Aorta (tissue), 5 donors: ENCODE data around the gene AMER3. TPM values are rescaled to one million over a fixed set of nuclear protein-coding genes. Genes with fewer than 3 reads are reported as not detected.
A peak's percentile ranks its signal among the peaks of the same experiment; 100 is the strongest.
"Not testable (repeated sequence)": the region's sequence is repeated elsewhere in the genome, so short reads cannot be mapped to it uniquely, and the experiment has no call there.

Experiments
- ATAC-seq: fragments of 200-7000 bp; cut with Tn5 transposase; one replicate; pipeline ENCODE4 v1.9.1; 2022; ENCODE audit warnings: moderate library complexity; ENCODE audit not compliant: low FRiP score
- DNase-seq, 2 donors: peaks; one replicate each; pipeline ENCODE4 v3.0.0-alpha.2; 2020
- H3K27ac ChIP-seq, 2 donors: one replicate each; pipeline ENCODE4 v1.5.1; 2013; ENCODE audit warnings: low read length in 2 of 2, mild to moderate bottlenecking in 2 of 2, moderate library complexity in 2 of 2, control low read depth in 1 of 2, inconsistent platforms in 1 of 2, low read depth in 1 of 2
- H3K27me3 ChIP-seq, 2 donors: one replicate each; pipeline ENCODE4 v1.6.1; 2013; ENCODE audit warnings: control low read depth in 1 of 2, low read length in 1 of 2, mild to moderate bottlenecking in 1 of 2, moderate library complexity in 1 of 2; ENCODE audit not compliant: insufficient read depth in 2 of 2, control insufficient read depth in 1 of 2
- H3K36me3 ChIP-seq, 2 donors: one replicate each; pipeline ENCODE4 v1.6.1; 2013; ENCODE audit warnings: control low read depth in 1 of 2, low read length in 1 of 2, mild to moderate bottlenecking in 1 of 2; ENCODE audit not compliant: insufficient read depth in 2 of 2, control insufficient read depth in 1 of 2
- H3K4me1 ChIP-seq, 2 donors: one replicate each; pipeline ENCODE4 v1.6.1; 2013; ENCODE audit warnings: low read length in 2 of 2, control low read depth in 1 of 2, mild to moderate bottlenecking in 1 of 2, moderate library complexity in 1 of 2; ENCODE audit not compliant: insufficient read depth in 2 of 2, control insufficient read depth in 1 of 2
- H3K4me3 ChIP-seq, 2 donors: one replicate each; pipeline ENCODE4 v1.5.1; 2013; ENCODE audit warnings: low read length in 2 of 2, control low read depth in 1 of 2, mild to moderate bottlenecking in 1 of 2
- H3K9me3 ChIP-seq: one replicate; pipeline ENCODE4 v1.6.1; 2013; ENCODE audit warnings: mild to moderate bottlenecking, low read length; ENCODE audit not compliant: control insufficient read depth
- WGBS, 2 donors: extraction: QIAGEN DNeasy Blood & Tissue Kit; methylation state at CpG; one replicate each; pipeline ENCODE4 v1.1.7; 2013; 5-methylcytosine and 5-hydroxymethylcytosine counted together
- intact Hi-C, 2 donors: fragments of 100-400 bp; cut with DNase I; formaldehyde crosslinking; loops; one replicate each; pipeline versions ENCODE4 v1.14.2 to v1.15.0; 2022
- polyA plus RNA-seq, 2 donors: library from polyadenylated mRNA; stranded (reverse); fragments of 200-250 nt; gene quantifications; one replicate each; pipeline ENCODE4 v1.2.3, GENCODE V29; 2013
- total RNA-seq, 2 donors: library from RNA; stranded (reverse); fragmentation: NEBNext Ultra II Directional; extraction: Animal tissue kit (Norgen Biotek cat#: 25700); gene quantifications; one replicate each; pipeline ENCODE4 v1.2.1, GENCODE V29; 2021
- donor health status: healthy with polysubstance abuse.
- donor health status: Bipolar disorder and iron deficiency.
- donor health status: DM: no; HTN: no; CAD: no.
- donor health status: DM: no; HTN: no; CAD: no.
- donor health status: DM: yes; HTN: yes; CAD: no.

The AMER3 gene
- total and polyA plus RNA-seq, 4 donors = not detected

DNA sequence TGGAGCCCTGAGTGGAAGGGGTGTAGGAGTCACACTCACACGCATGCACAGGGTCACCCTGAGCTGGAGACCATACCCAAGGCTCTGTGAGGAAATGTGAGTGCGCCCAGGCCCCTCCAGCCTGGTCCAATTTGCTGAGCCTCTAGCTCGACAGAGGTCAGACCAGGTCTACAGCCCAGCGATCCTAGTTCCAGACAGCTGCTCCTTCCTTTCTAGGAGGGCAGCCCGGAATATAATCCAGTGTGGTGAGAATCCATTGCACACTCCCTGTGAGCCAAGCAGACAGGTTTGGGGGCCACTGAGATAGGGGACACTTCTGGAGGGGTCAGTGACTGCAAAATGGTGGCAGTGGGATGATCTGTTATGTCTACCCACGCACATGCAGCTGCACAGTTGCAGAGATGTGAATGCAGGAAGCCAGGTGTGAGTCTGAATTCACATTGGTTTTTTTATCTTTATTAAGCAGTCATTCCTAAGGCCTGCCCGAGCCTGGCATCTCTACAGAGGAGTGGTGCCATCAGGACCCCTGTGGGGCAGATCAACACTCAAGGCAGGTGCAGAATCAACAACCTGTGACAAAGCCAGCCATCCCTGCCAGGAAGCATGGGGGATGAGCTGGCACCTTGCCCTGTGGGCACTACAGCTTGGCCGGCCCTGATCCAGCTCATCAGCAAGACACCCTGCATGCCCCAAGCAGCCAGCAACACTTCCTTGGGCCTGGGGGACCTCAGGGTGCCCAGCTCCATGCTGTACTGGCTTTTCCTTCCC, 26.6 kb upstream of the AMER3 start, which contains the start of gene GPR148:
Gene GPR148 (plus strand): TSS at position 522 of the 768 bp plus-strand sequence. CDS start 82 bp downstream, at position 604.
- no peaks in the 10 kb centered on the region for H3K36me3 ChIP-seq
- 68 to 72% methylated on average over 8 of the region's 8 CpGs for WGBS, 2 donors
- ATAC-seq (peak; percentile 15), DNase-seq (no peak)
- no peaks in the 10 kb centered on the region for H3K9me3 ChIP-seq
- no peak within 1 kb of the TSS for H3K4me3 ChIP-seq
- H3K4me1 ChIP-seq = no peaks in the 10 kb centered on the region
- intact Hi-C loops = no loop called here
- peak within 1 kb of the TSS in 1 of 2 donors; percentile 71 for H3K27ac ChIP-seq
- no peaks in the 10 kb centered on the region for H3K27me3 ChIP-seq

DNA sequence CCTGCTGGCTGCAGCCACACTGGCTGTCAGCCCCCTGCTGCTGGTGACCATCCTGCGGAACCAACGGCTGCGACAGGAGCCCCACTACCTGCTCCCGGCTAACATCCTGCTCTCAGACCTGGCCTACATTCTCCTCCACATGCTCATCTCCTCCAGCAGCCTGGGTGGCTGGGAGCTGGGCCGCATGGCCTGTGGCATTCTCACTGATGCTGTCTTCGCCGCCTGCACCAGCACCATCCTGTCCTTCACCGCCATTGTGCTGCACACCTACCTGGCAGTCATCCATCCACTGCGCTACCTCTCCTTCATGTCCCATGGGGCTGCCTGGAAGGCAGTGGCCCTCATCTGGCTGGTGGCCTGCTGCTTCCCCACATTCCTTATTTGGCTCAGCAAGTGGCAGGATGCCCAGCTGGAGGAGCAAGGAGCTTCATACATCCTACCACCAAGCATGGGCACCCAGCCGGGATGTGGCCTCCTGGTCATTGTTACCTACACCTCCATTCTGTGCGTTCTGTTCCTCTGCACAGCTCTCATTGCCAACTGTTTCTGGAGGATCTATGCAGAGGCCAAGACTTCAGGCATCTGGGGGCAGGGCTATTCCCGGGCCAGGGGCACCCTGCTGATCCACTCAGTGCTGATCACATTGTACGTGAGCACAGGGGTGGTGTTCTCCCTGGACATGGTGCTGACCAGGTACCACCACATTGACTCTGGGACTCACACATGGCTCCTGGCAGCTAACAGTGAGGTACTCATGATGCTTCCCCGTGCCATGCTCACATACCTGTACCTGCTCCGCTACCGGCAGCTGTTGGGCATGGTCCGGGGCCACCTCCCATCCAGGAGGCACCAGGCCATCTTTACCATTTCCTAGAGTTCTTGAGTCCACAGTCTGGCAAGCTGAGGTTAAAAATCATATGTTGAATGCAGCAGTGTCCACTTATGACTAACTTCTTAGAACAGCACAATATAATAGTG, 25.7 kb upstream of the AMER3 start:
- Histone ChIP-seq H3K4me1 (no peaks in the 10 kb centered on the region), H3K9me3 (no peaks in the 10 kb centered on the region), H3K27ac (no peak overlapping the region), H3K36me3 (no peaks in the 10 kb centered on the region), H3K4me3 (no peak overlapping the region), H3K27me3 (no peaks in the 10 kb centered on the region)
- intact Hi-C loops = no loop called here
- WGBS, 2 donors = 84 to 87% methylated on average over 17 of the region's 17 CpGs
- no peak for DNase-seq
- no peak for ATAC-seq

GRCh38 chr2:130732257-130732656, 23.1 kb upstream of the AMER3 start:
- ATAC-seq, H3K4me3 ChIP-seq, intact Hi-C loops, DNase-seq, H3K27me3 ChIP-seq, H3K36me3 ChIP-seq, H3K27ac ChIP-seq, H3K4me1 ChIP-seq, H3K9me3 ChIP-seq: not testable (repeated sequence)
- 90% methylated on average over 11 of the region's 11 CpGs for WGBS, 2 donors

DNA sequence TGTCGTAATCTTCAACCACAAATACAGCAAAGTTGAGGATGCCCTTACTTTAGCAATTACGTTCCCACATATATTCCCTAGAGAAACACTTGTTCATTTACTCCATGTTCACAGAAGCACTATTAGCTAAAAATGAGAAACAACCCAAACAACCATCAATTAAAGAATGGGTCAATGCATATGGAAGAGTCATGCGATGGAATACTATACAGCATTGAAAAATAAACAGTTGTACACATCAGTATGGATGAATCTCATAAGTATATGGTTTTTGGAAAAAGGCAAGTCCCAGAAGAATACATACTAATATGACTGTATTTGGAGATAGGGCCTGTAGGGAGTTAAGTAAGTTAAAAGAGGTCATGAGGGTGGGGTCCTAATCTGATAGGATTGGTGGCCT, 20.1 kb upstream of the AMER3 start:
- Histone ChIP-seq H3K4me3 (no peak overlapping the region), H3K9me3 (peaks cover 2% of the 10 kb centered on the region), H3K27me3 (peaks cover 0 to 2% of the 10 kb centered on the region in 2 donors), H3K36me3 (no peaks in the 10 kb centered on the region), H3K4me1 (no peaks in the 10 kb centered on the region), H3K27ac (no peak overlapping the region)
- ATAC-seq = no peak
- no peak for DNase-seq
- 93 to 96% methylated on average over 3 of the region's 3 CpGs for WGBS, 2 donors
- intact Hi-C loops = no loop called here

DNA sequence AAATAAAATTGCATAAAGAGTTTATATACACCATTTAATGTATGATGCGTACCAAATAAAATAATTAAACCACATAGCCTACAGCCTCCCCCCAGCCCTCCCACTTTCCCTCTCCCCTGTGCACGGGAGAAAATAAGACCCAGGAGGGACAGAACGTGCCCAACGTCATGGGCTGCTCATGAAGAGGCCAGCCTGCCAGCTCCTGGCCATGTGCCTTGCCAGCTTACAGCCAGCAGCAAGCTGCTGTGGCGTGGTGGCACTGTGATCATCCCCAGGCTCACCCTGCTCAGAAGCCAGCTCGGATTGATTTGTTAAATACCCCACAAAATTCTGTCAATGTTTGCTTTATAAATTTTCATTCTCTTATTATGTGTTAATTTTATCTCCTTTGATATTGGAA, 18.9 kb upstream of the AMER3 start:
- H3K36me3 ChIP-seq = no peaks in the 10 kb centered on the region
- H3K27me3 ChIP-seq = peaks cover 0 to 2% of the 10 kb centered on the region in 2 donors
- H3K27ac ChIP-seq = no peak overlapping the region
- DNase-seq (no peak), ATAC-seq (no peak)
- 48 to 58% methylated on average over 6 of the region's 6 CpGs for WGBS, 2 donors
- no peak overlapping the region for H3K4me3 ChIP-seq
- intact Hi-C loops = no loop called here
- H3K9me3 ChIP-seq = peaks cover 2% of the 10 kb centered on the region
- H3K4me1 ChIP-seq = no peaks in the 10 kb centered on the region

GRCh38 chr2:130737592-130737991, 17.7 kb upstream of the AMER3 start:
- WGBS, 2 donors = 89 to 91% methylated on average over 14 of the region's 14 CpGs
- ATAC-seq = no peak
- Histone ChIP-seq H3K36me3 (no peaks in the 10 kb centered on the region), H3K27ac (no peak overlapping the region), H3K4me1 (no peaks in the 10 kb centered on the region), H3K4me3 (no peak overlapping the region), H3K27me3 (peaks cover 0 to 2% of the 10 kb centered on the region in 2 donors), H3K9me3 (peaks cover 2% of the 10 kb centered on the region)
- DNase-seq = no peak
- intact Hi-C loops = no loop called here

DNA sequence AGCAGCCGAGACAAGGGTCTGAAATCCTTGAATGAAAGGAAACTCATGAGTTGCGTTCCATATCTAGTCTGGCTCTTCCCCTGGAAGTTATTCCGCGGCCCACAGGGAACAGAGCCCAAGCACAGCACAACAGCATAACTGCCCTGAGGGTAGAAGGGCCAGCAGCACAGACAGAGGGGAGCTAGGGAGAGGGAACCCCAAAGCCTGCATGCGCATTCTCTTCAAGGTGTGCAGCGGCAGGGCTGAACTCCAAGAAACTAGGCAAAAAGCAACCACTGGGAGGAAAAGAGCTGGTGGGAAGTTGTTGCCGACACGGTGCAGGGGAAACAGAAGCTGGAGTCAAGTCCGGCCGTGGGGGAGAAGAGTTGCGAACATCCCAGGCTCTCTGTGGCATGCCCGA, 14.7 kb upstream of the AMER3 start:
- Histone ChIP-seq H3K27ac (no peak overlapping the region), H3K9me3 (peaks cover 6% of the 10 kb centered on the region), H3K4me1 (no peaks in the 10 kb centered on the region), H3K36me3 (no peaks in the 10 kb centered on the region), H3K4me3 (no peak overlapping the region), H3K27me3 (peaks cover 0 to 2% of the 10 kb centered on the region in 2 donors)
- intact Hi-C loops = no loop called here
- no peak for DNase-seq
- WGBS, 2 donors = 66 to 71% methylated on average over 12 of the region's 12 CpGs
- ATAC-seq = no peak

DNA sequence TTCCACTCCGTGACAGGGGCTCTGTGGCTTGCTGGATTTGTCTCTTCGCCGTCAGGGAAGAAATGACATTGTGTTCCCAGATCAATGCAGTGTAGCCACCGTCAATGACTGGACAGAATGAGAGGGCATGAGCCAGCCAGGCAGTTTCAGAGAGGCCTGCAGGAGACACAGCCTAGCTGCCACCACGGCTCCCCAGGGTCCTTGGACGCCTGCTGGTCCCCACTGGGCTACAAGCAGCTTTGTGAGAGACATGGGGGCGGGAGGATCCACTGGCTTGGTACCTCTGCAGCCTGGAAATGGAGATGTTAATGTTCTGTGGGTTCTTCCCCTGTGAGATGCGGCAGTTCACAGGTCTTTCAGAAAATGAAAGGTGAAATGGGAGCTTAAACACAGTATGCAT, 12.1 kb upstream of the AMER3 start:
- Histone ChIP-seq H3K27ac (no peak overlapping the region), H3K4me1 (no peaks in the 10 kb centered on the region), H3K9me3 (peaks cover 6% of the 10 kb centered on the region), H3K27me3 (no peaks in the 10 kb centered on the region), H3K36me3 (no peaks in the 10 kb centered on the region), H3K4me3 (no peak overlapping the region)
- DNase-seq (no peak), ATAC-seq (no peak)
- WGBS, 2 donors = 66 to 75% methylated on average over 8 of the region's 8 CpGs
- intact Hi-C loops = no loop called here
